Osteoblast (primary cell): Measurements from ENCODE around the gene RNF14. TPM values are rescaled to one million over a fixed set of nuclear protein-coding genes. Genes with fewer than 3 reads are reported as not detected.

Experiments
- DNase-seq: peaks from one replicate; pipeline ENCODE4 v3.0.0; 2011; ENCODE audit warnings: low spot score, mixed read lengths; ENCODE audit not compliant: insufficient read length; ENCODE audit errors: missing footprints
- H2AFZ ChIP-seq: 2 replicates; pipeline ENCODE4 v1.6.0; 2011; ENCODE audit warnings: mild to moderate bottlenecking, low read length
- H3K27ac ChIP-seq: 2 replicates; pipeline ENCODE4 v1.5.1; 2011; ENCODE audit warnings: mild to moderate bottlenecking, low read depth, low read length, moderate library complexity
- H3K27me3 ChIP-seq: 2 replicates; pipeline ENCODE4 v1.6.0; 2012; ENCODE audit warnings: mild to moderate bottlenecking, control low read depth, inconsistent platforms, low read length, moderate library complexity; ENCODE audit not compliant: insufficient read depth
- H3K36me3 ChIP-seq: 2 replicates; pipeline ENCODE4 v1.5.1; 2011; ENCODE audit warnings: mild to moderate bottlenecking, low read length, control low read depth, moderate library complexity; ENCODE audit not compliant: insufficient read depth
- H3K4me1 ChIP-seq: 2 replicates; pipeline ENCODE4 v1.5.1; 2011; ENCODE audit warnings: mild to moderate bottlenecking, low read length, control low read depth, moderate library complexity; ENCODE audit not compliant: insufficient read depth
- H3K4me2 ChIP-seq: 2 replicates; pipeline ENCODE4 v1.6.0; 2011; ENCODE audit warnings: mild to moderate bottlenecking, low read length; ENCODE audit not compliant: insufficient read depth
- H3K4me3 ChIP-seq: fragments of 200-600 bp; sonication (generic); 3 replicates; pipeline ENCODE4 v1.5.1; 2012; ENCODE audit warnings: mild to moderate bottlenecking, low read length, inconsistent platforms; ENCODE audit not compliant: insufficient read depth
- H3K79me2 ChIP-seq: 2 replicates; pipeline ENCODE4 v1.6.0; 2012; ENCODE audit warnings: mild to moderate bottlenecking, low read length, control low read depth, inconsistent platforms; ENCODE audit not compliant: insufficient read depth
- H3K9me3 ChIP-seq: 2 replicates; pipeline ENCODE4 v1.5.1; 2011; ENCODE audit warnings: low read depth, low read length, control low read depth
- H4K20me1 ChIP-seq: 2 replicates; pipeline ENCODE4 v1.6.0; 2012; ENCODE audit warnings: mild to moderate bottlenecking, low read length, control low read depth; ENCODE audit not compliant: insufficient read depth
- CTCF ChIP-seq: IDR thresholded peaks from 2 replicates; pipeline ENCODE4 v1.5.1; 2011; ENCODE audit warnings: mild to moderate bottlenecking, low read depth, low read length, moderate library complexity; ENCODE audit errors: extremely low read depth
- total RNA-seq: library from RNA; depleted of rRNA; stranded (reverse); fragments of >200 nt; gene quantifications from 2 replicates; pipeline ENCODE4 v1.2.3, GENCODE V29; 2012

RNF14 gene
- total RNA-seq, 1 donor, result 90.8 TPM

GRCh38 chr5:141931694-141932093, 37.2 kb upstream of the RNF14 start:
- H3K79me2 ChIP-seq, result peaks cover 1% of the 10 kb centered on the region

DNA sequence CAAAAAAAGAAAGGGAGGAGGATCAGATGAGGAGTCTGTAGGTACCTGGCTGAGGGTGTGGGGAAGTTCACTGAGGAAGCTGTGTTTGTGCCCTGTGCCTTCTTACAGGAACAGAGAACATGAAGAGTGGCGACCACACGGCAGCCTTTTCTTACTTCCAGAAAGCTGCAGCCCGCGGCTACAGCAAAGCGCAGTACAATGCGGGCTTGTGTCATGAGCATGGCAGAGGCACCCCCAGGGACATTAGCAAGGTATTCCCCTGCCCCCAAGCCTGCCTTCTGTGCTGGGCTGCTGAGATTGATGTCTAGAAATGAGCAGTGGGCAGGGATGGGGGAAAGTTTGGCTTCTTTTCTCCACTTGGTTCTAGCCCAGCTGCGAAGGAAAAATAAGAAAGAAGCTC, 35.8 kb upstream of the RNF14 start:
- Histone ChIP-seq H3K4me3 (no peak overlapping the region), H3K36me3 (peaks cover 86% of the 10 kb centered on the region)
- no peak for TF ChIP-seq CTCF

More at GRCh38 chr5:141931694-141932093, 37.2 kb upstream of the RNF14 start:
- no peak for TF ChIP-seq CTCF
- H3K27me3 ChIP-seq, result no peaks in the 10 kb centered on the region
- no peaks in the 10 kb centered on the region for H3K4me1 ChIP-seq
- no peak overlapping the region for H2AFZ ChIP-seq
- no peak overlapping the region for H3K4me3 ChIP-seq
- peaks cover 91% of the 10 kb centered on the region for H3K36me3 ChIP-seq
- H4K20me1 ChIP-seq, result peaks cover 6% of the 10 kb centered on the region
- no peak for DNase-seq
- no peak overlapping the region for H3K4me2 ChIP-seq
- H3K27ac ChIP-seq, result no peak overlapping the region
- H3K9me3 ChIP-seq, result no peaks in the 10 kb centered on the region

GRCh38 chr5:141934099-141934844, 34.6 kb upstream of the RNF14 start:
- Histone ChIP-seq H3K36me3 (peaks cover 83% of the 10 kb centered on the region), H3K4me2 (no peak overlapping the region), H3K27ac (no peak overlapping the region), H4K20me1 (peaks cover 6% of the 10 kb centered on the region), H3K9me3 (no peaks in the 10 kb centered on the region), H3K27me3 (no peaks in the 10 kb centered on the region), H3K4me3 (no peak overlapping the region), H3K4me1 (no peaks in the 10 kb centered on the region), H2AFZ (no peak overlapping the region), H3K79me2 (no peaks in the 10 kb centered on the region)
- TF ChIP-seq CTCF, result no peak
- no peak for DNase-seq

More for the DNA sequence above, 35.8 kb upstream of the RNF14 start:
- H3K79me2 ChIP-seq, result no peaks in the 10 kb centered on the region
- no peak overlapping the region for H3K4me2 ChIP-seq
- H3K27me3 ChIP-seq, result no peaks in the 10 kb centered on the region
- no peak overlapping the region for H3K27ac ChIP-seq
- DNase-seq, result no peak
- no peak overlapping the region for H2AFZ ChIP-seq
- H4K20me1 ChIP-seq, result peaks cover 6% of the 10 kb centered on the region
- H3K4me1 ChIP-seq, result no peaks in the 10 kb centered on the region
- no peaks in the 10 kb centered on the region for H3K9me3 ChIP-seq

GRCh38 chr5:141935538-141935937, 33.4 kb upstream of the RNF14 start:
- Histone ChIP-seq H3K27me3 (no peaks in the 10 kb centered on the region), H4K20me1 (peaks cover 7% of the 10 kb centered on the region), H3K4me2 (no peak overlapping the region), H3K4me1 (peaks cover 3% of the 10 kb centered on the region), H3K9me3 (no peaks in the 10 kb centered on the region), H3K4me3 (no peak overlapping the region), H3K27ac (no peak overlapping the region), H2AFZ (no peak overlapping the region), H3K36me3 (peaks cover 78% of the 10 kb centered on the region), H3K79me2 (no peaks in the 10 kb centered on the region)
- no peak for DNase-seq
- no peak for TF ChIP-seq CTCF
